OCI-LY7 (cell line): ENCODE data around the gene HTN3. TPM values are rescaled to one million over a fixed set of nuclear protein-coding genes. Genes with fewer than 3 reads are reported as not detected.

ENCODE experiments used
- BruUV-seq: library from RNA; stranded (reverse); fragments of 400-500 nt; replicated peaks from 2 replicates; lab custom pipeline; 2021; lab: Mats Ljungman, UMichigan
- CTCF ChIA-PET: fragments of 300-600 bp; sonication (Branson Sonifier 250); formaldehyde crosslinking; loops from one replicate; lab custom pipeline; 2022; ENCODE audit warnings: antibody characterized with exemption; ENCODE audit not compliant: unreplicated experiment; lab: Charles Lee
- POLR2A ChIA-PET: fragments of 300-600 bp; sonication (Branson Sonifier 250); formaldehyde crosslinking; loops from one replicate; lab custom pipeline; 2022; ENCODE audit warnings: antibody characterized with exemption; lab: Charles Lee
- DNase-seq: peaks from one replicate; pipeline ENCODE4 v3.0.0-alpha.2; 2015; ENCODE audit warnings: low spot score
- H2AFZ ChIP-seq: fragments of 200-600 bp; sonication (generic), shearing (Covaris generic); 2 replicates; pipeline ENCODE4 v1.6.1; 2014; ENCODE audit warnings: mild to moderate bottlenecking, antibody characterized with exemption, low read length, moderate library complexity
- H3K27ac ChIP-seq: fragments of 200-600 bp; sonication (generic); 2 replicates; pipeline ENCODE4 v1.5.1; 2014; ENCODE audit warnings: mixed run types, low read depth, mild to moderate bottlenecking, moderate library complexity, low read length, inconsistent platforms; ENCODE audit not compliant: poor library complexity, severe bottlenecking
- H3K36me3 ChIP-seq: fragments of 200-600 bp; sonication (generic); 2 replicates; pipeline ENCODE4 v1.6.1; 2014; ENCODE audit warnings: mild to moderate bottlenecking, antibody characterized with exemption, low read length, moderate library complexity, mixed read lengths; ENCODE audit not compliant: insufficient read depth
- H3K4me1 ChIP-seq: fragments of 200-600 bp; sonication (generic); 2 replicates; pipeline ENCODE4 v1.5.1; 2014; ENCODE audit warnings: mild to moderate bottlenecking, low read length; ENCODE audit not compliant: insufficient read depth, poor library complexity, severe bottlenecking
- H3K4me2 ChIP-seq: fragments of 200-600 bp; sonication (generic); 2 replicates; pipeline ENCODE4 v1.6.1; 2014; ENCODE audit warnings: mild to moderate bottlenecking, low read length
- H3K4me3 ChIP-seq: fragments of 200-600 bp; sonication (generic); 2 replicates; pipeline ENCODE4 v1.5.1; 2014; ENCODE audit warnings: mild to moderate bottlenecking, low read depth, low read length; ENCODE audit not compliant: poor library complexity, severe bottlenecking
- H3K79me2 ChIP-seq: fragments of 200-600 bp; sonication (generic); 2 replicates; pipeline ENCODE4 v1.6.1; 2016; ENCODE audit warnings: low read depth, mild to moderate bottlenecking, low read length, moderate library complexity, mixed read lengths; ENCODE audit not compliant: insufficient read depth
- H3K9me2 ChIP-seq: fragments of 200-600 bp; sonication (generic); 2 replicates; pipeline ENCODE4 v1.6.1; 2016; ENCODE audit warnings: mild to moderate bottlenecking, low read length, mixed read lengths; ENCODE audit not compliant: insufficient read depth
- H3K9me3 ChIP-seq: fragments of 200-600 bp; sonication (generic); 2 replicates; pipeline ENCODE4 v1.6.1; 2014; ENCODE audit warnings: mild to moderate bottlenecking, mixed run types, low read length, mixed read lengths
- H4K20me1 ChIP-seq: fragments of 200-600 bp; sonication (generic); 2 replicates; pipeline ENCODE4 v1.6.1; 2014; ENCODE audit warnings: mild to moderate bottlenecking, antibody characterized with exemption, low read length, moderate library complexity, mixed read lengths; ENCODE audit not compliant: insufficient read depth
- EZH2phosphoT487 ChIP-seq: fragments of 200-600 bp; sonication (generic); IDR thresholded peaks from 2 replicates; pipeline ENCODE4 v1.6.1; 2018; ENCODE audit warnings: low read depth, borderline replicate concordance, mild to moderate bottlenecking, mixed run types, antibody characterized with exemption, low read length, moderate library complexity, mixed read lengths
- intact Hi-C: fragments of 100-400 bp; cut with micrococcal nuclease; formaldehyde crosslinking; loops from one replicate; pipeline ENCODE4 v1.10.0; 2022; ENCODE audit not compliant: unreplicated experiment
- total RNA-seq, 2 experiments: library from RNA; depleted of rRNA in 1 of 2; stranded (reverse); fragments of >200 nt in 1 of 2; shearing (Covaris generic) in 1 of 2; gene quantifications; 2 replicates each; pipeline ENCODE4 v1.2.3, GENCODE V29; 2014 to 2022
- TF ChIP-seq, protein P1 (sequence below): fragments of 200-600 bp; sonication (generic); conservative IDR thresholded peaks from 2 replicates; pipeline ENCODE4 v1.5.1; 2014; ENCODE audit warnings: mild to moderate bottlenecking, antibody characterized with exemption, low read length, moderate library complexity, mixed read lengths

The HTN3 gene
- total RNA-seq, 2 experiments from 2014 or later: not detected

GRCh38 chr4:69995526-69996016 is 32.7 kb upstream of the HTN3 start, which contains the start of gene STATH:
TSS of gene STATH (plus strand) at chr4:69995966. CDS start at chr4:69998438, 2,472 bp downstream.
- Histone ChIP-seq H4K20me1 (no peaks in the 10 kb centered on the region), H3K4me3 (no peak within 1 kb of the TSS), H2AFZ (no peak within 1 kb of the TSS), H3K4me2 (no peak within 1 kb of the TSS), H3K4me1 (no peaks in the 10 kb centered on the region), H3K79me2 (no peaks in the 10 kb centered on the region), H3K9me2 (no peaks in the 10 kb centered on the region), H3K36me3 (no peaks in the 10 kb centered on the region), H3K27ac (no peak within 1 kb of the TSS), H3K9me3 (no peaks in the 10 kb centered on the region)
- intact Hi-C loops: no loop called here
- TF ChIP-seq EZH2phosphoT487: no peak
- TF ChIP-seq, protein P1, sequence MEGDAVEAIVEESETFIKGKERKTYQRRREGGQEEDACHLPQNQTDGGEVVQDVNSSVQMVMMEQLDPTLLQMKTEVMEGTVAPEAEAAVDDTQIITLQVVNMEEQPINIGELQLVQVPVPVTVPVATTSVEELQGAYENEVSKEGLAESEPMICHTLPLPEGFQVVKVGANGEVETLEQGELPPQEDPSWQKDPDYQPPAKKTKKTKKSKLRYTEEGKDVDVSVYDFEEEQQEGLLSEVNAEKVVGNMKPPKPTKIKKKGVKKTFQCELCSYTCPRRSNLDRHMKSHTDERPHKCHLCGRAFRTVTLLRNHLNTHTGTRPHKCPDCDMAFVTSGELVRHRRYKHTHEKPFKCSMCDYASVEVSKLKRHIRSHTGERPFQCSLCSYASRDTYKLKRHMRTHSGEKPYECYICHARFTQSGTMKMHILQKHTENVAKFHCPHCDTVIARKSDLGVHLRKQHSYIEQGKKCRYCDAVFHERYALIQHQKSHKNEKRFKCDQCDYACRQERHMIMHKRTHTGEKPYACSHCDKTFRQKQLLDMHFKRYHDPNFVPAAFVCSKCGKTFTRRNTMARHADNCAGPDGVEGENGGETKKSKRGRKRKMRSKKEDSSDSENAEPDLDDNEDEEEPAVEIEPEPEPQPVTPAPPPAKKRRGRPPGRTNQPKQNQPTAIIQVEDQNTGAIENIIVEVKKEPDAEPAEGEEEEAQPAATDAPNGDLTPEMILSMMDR: no peak
- no TSS peak for BruUV-seq
- ChIA-PET CTCF (no interaction called here), POLR2A (no interaction called here)
- no peak for DNase-seq

- intact Hi-C loops: no loop called here
- no peak for TF ChIP-seq EZH2phosphoT487
- TF ChIP-seq, protein P1: no peak
- no peaks in the 10 kb centered on the region for H3K79me2 ChIP-seq
- CTCF ChIA-PET: no interaction called here
- BruUV-seq: no TSS peak
- no peaks in the 10 kb centered on the region for H3K9me2 ChIP-seq
- H3K36me3 ChIP-seq: no peaks in the 10 kb centered on the region
- no peaks in the 10 kb centered on the region for H3K9me3 ChIP-seq
- no peak overlapping the region for H3K27ac ChIP-seq
- POLR2A ChIA-PET: no interaction called here
- H3K4me3 ChIP-seq: no peak overlapping the region
- H4K20me1 ChIP-seq: no peaks in the 10 kb centered on the region
- no peak overlapping the region for H3K4me2 ChIP-seq
- H2AFZ ChIP-seq: no peak overlapping the region
- no peak for DNase-seq
- H3K4me1 ChIP-seq: no peaks in the 10 kb centered on the region
Measured at GRCh38 chr4:69999420-69999819, 28.8 kb upstream of the HTN3 start.

GRCh38 chr4:70000711-70001110 is 27.5 kb upstream of the HTN3 start:
- Histone ChIP-seq H3K36me3 (no peaks in the 10 kb centered on the region), H3K9me2 (no peaks in the 10 kb centered on the region), H2AFZ (no peak overlapping the region), H3K27ac (no peak overlapping the region), H3K9me3 (no peaks in the 10 kb centered on the region), H3K79me2 (no peaks in the 10 kb centered on the region), H4K20me1 (no peaks in the 10 kb centered on the region), H3K4me3 (no peak overlapping the region), H3K4me2 (no peak overlapping the region), H3K4me1 (no peaks in the 10 kb centered on the region)
- CTCF ChIA-PET: no interaction called here
- BruUV-seq: no TSS peak
- intact Hi-C loops: no loop called here
- POLR2A ChIA-PET: interaction anchor here (0.9 kb wide), 1 partner anchor 11 kb away, joined by 4 read pairs; no protein-coding TSS in a partner anchor
- no peak for DNase-seq
- no peak for TF ChIP-seq EZH2phosphoT487
- TF ChIP-seq, protein P1: no peak
